Astrocyte of the cerebellum (primary cell): Measurements from ENCODE around the gene ADAM17.

Experiments used
- DNase-seq: peaks from one replicate; pipeline ENCODE4 v3.0.0-alpha.2; 2011; ENCODE audit warnings: low read depth
- H3K4me3 ChIP-seq: 2 replicates; pipeline ENCODE4 v1.5.1; 2011; ENCODE audit warnings: mild to moderate bottlenecking, low read depth, low read length, moderate library complexity
- in situ Hi-C: cut with HindIII; loops from 2 replicates; pipeline ENCODE4 v1.10.0; 2017; ENCODE audit warnings: low sequenced_read_pairs
- TF ChIP-seq, protein P1 (sequence below): IDR thresholded peaks from 2 replicates; pipeline ENCODE4 v1.5.1; 2012; ENCODE audit warnings: low read length, low read depth, moderate library complexity, mild to moderate bottlenecking; ENCODE audit errors: missing control alignments

The ADAM17 gene

DNA sequence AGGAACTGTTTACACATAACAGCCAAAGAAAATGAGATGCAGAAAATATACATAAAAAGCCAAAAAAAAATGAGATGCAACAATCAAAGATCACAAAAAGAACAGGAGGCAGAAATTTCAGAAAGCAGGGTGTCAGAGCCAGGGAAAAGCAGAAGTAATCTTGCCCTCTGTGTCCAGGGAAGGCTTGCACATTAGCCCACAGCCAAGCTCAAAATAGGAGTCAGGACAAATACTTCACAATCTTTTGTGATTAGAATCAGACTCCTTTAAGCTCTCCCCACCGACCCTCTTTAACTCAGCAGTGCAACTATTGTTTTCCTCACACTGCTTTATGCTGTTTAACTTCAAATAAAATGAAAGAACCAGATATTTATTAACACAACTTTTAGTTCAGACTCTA is 46.7 kb downstream of the ADAM17 start:
- DNase-seq: no peak
- H3K4me3 ChIP-seq: no peak overlapping the region
- in situ Hi-C loops: no loop called here
- TF ChIP-seq, protein P1, sequence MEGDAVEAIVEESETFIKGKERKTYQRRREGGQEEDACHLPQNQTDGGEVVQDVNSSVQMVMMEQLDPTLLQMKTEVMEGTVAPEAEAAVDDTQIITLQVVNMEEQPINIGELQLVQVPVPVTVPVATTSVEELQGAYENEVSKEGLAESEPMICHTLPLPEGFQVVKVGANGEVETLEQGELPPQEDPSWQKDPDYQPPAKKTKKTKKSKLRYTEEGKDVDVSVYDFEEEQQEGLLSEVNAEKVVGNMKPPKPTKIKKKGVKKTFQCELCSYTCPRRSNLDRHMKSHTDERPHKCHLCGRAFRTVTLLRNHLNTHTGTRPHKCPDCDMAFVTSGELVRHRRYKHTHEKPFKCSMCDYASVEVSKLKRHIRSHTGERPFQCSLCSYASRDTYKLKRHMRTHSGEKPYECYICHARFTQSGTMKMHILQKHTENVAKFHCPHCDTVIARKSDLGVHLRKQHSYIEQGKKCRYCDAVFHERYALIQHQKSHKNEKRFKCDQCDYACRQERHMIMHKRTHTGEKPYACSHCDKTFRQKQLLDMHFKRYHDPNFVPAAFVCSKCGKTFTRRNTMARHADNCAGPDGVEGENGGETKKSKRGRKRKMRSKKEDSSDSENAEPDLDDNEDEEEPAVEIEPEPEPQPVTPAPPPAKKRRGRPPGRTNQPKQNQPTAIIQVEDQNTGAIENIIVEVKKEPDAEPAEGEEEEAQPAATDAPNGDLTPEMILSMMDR: no peak

GRCh38 chr2:9498210-9498609 is 57.4 kb downstream of the ADAM17 start:
- TF ChIP-seq, protein P1: no peak
- in situ Hi-C loops: no loop called here
- no peak for DNase-seq
- no peak overlapping the region for H3K4me3 ChIP-seq

- TF ChIP-seq, protein P1: no peak
- no peak overlapping the region for H3K4me3 ChIP-seq
- no peak for DNase-seq
- in situ Hi-C loops: no loop called here
These were observed 58.6 kb downstream of the ADAM17 start for GRCh38 chr2:9497017-9497416.

DNA sequence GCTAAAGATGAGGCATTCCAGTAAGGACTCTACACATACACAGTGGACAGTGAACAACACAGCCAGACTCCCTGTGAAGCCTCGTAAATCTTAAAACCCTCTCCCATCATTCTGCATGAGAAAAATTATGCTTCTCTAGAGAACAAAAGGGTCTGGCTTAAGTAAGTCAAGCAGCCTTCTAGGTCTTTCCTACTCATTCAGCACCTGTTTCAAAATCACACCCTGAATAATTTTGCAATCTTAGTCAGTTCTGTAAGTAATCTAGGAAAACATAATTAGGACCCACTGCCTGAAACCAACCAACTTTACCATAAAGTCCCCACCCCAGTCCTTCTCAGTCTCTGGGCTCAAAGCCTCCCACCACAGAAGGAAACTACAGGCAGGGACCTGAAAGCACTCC is 61.5 kb downstream of the ADAM17 start:
- in situ Hi-C loops: loop anchor here (5.0 kb wide), 1 partner anchor 93 kb away; no protein-coding TSS in a partner anchor

DNA sequence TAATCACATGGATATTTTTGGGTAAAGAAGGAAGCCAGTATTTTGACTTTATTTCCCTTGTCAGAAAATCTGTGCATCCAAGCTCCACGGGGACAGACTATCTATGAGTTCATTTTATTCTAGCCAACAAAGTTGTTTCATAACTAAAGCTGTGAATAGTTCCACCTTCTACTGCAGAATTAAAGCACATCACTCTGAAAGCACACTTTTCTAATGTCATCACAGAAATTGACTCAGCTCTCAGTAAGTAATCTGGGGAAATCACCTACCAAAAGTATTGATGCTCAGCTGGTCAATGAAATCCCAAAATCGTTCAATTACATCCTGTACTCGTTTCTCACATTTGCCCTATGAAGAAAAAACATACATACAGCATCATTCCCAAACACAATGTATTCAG is 62.2 kb downstream of the ADAM17 start:
- TF ChIP-seq, protein P1: no peak
- in situ Hi-C loops: loop anchor here (5.0 kb wide), 1 partner anchor 94 kb away; no protein-coding TSS in a partner anchor
- DNase-seq: no peak
- H3K4me3 ChIP-seq: no peak overlapping the region

More for the DNA sequence above, 61.5 kb downstream of the ADAM17 start:
- no peak for DNase-seq
- H3K4me3 ChIP-seq: no peak overlapping the region
- TF ChIP-seq, protein P1: no peak

DNA sequence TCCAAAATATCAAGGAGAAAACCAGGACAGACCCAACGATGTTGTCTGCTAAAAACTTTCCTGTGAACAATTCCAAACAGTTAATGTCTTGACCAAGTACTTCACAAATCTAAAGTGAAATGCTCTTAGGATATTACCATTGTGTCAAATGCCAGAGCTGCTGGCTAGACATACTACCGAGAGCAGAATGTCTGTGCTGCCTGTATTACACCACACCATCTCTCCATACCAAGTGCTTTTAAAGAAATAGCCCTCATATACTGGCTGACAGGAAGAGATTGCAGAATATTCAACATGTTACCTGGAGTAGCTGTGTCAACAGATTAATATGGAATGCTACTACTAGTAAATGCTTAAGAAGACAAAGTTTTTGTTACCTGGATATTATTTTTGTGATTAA is 62.7 kb downstream of the ADAM17 start:
- TF ChIP-seq, protein P1: no peak
- DNase-seq: no peak

More for the DNA sequence above, 62.7 kb downstream of the ADAM17 start:
- in situ Hi-C loops: loop anchor here (5.0 kb wide), 1 partner anchor 94 kb away; no protein-coding TSS in a partner anchor
- H3K4me3 ChIP-seq: no peak overlapping the region
